Brain microvascular endothelial cell (primary cell): ENCODE measurements around the gene BCL11A.

Experiments used
- DNase-seq: peaks from one replicate; pipeline ENCODE4 v3.0.0-alpha.2; 2020
- H3K27ac ChIP-seq: fragments of 250-450 bp; sonication (Bioruptor Pico); 2 replicates; pipeline ENCODE4 v1.5.1; 2020; ENCODE audit warnings: mild to moderate bottlenecking, moderate library complexity
- H3K27me3 ChIP-seq: fragments of 250-450 bp; sonication (Bioruptor Pico); replicated peaks from 2 replicates; pipeline ENCODE4 v1.5.1; 2020; ENCODE audit warnings: mild to moderate bottlenecking
- H3K36me3 ChIP-seq: fragments of 250-450 bp; sonication (Bioruptor Pico); replicated peaks from 2 replicates; pipeline ENCODE4 v1.5.1; 2020; ENCODE audit warnings: mild to moderate bottlenecking
- H3K4me3 ChIP-seq: 2 replicates; pipeline ENCODE4 v1.5.1; 2011; ENCODE audit warnings: low read depth, mild to moderate bottlenecking, control low read depth, low read length, moderate library complexity
- CTCF ChIP-seq: IDR thresholded peaks from 2 replicates; pipeline ENCODE4 v1.5.1; 2011; ENCODE audit warnings: low read depth, mild to moderate bottlenecking, moderate library complexity, low read length, control low read depth, inconsistent platforms; ENCODE audit errors: missing control alignments
- in situ Hi-C: cut with HindIII; loops from 2 replicates; pipeline ENCODE4 v1.10.0; 2017; ENCODE audit warnings: low sequenced_read_pairs, low pct_ligation_motif_present

The BCL11A gene

GRCh38 chr2:60499651-60500265, 53.7 kb downstream of the BCL11A start:
- in situ Hi-C loops = no loop called here
- Histone ChIP-seq H3K4me3 (no peak overlapping the region), H3K36me3 (no peaks in the 10 kb centered on the region), H3K27me3 (no peaks in the 10 kb centered on the region), H3K27ac (no peak overlapping the region)
- no peak for TF ChIP-seq CTCF
- no peak for DNase-seq

- Histone ChIP-seq H3K27ac (no peak overlapping the region), H3K36me3 (no peaks in the 10 kb centered on the region), H3K27me3 (no peaks in the 10 kb centered on the region), H3K4me3 (no peak overlapping the region)
- no peak for TF ChIP-seq CTCF
- in situ Hi-C loops = no loop called here
- DNase-seq = no peak
These were observed 54.5 kb downstream of the BCL11A start for GRCh38 chr2:60498816-60499429.

- Histone ChIP-seq H3K4me3 (no peak overlapping the region), H3K36me3 (no peaks in the 10 kb centered on the region), H3K27ac (no peak overlapping the region), H3K27me3 (no peaks in the 10 kb centered on the region)
- no peak for TF ChIP-seq CTCF
- no peak for DNase-seq
- in situ Hi-C loops = no loop called here
These were observed 55.2 kb downstream of the BCL11A start for GRCh38 chr2:60498127-60498815.

- Histone ChIP-seq H3K27ac (no peak overlapping the region), H3K27me3 (no peaks in the 10 kb centered on the region), H3K4me3 (no peak overlapping the region), H3K36me3 (no peaks in the 10 kb centered on the region)
- in situ Hi-C loops = no loop called here
- TF ChIP-seq CTCF = no peak
- no peak for DNase-seq
These were observed 56.0 kb downstream of the BCL11A start for GRCh38 chr2:60497500-60497899.

- no peaks in the 10 kb centered on the region for H3K27me3 ChIP-seq
- H3K27ac ChIP-seq = no peak overlapping the region
- no peak for TF ChIP-seq CTCF
- DNase-seq = no peak
- in situ Hi-C loops = no loop called here
- H3K36me3 ChIP-seq = no peaks in the 10 kb centered on the region
- H3K4me3 ChIP-seq = no peak overlapping the region
These were observed 56.5 kb downstream of the BCL11A start for GRCh38 chr2:60496956-60497355.
